ENCODE measurements around the gene PRM3. TPM values are rescaled to one million over a fixed set of nuclear protein-coding genes. Genes with fewer than 3 reads are reported as not detected.
"Not testable (repeated sequence)": the region's sequence is repeated elsewhere in the genome, so short reads cannot be mapped to it uniquely, and the experiment has no call there.

The PRM3 gene
- polyA plus RNA-seq, 1 donor (not counting 4 experiments of a cell fraction or from before 2014, with no cell fraction given) = not detected

DNA sequence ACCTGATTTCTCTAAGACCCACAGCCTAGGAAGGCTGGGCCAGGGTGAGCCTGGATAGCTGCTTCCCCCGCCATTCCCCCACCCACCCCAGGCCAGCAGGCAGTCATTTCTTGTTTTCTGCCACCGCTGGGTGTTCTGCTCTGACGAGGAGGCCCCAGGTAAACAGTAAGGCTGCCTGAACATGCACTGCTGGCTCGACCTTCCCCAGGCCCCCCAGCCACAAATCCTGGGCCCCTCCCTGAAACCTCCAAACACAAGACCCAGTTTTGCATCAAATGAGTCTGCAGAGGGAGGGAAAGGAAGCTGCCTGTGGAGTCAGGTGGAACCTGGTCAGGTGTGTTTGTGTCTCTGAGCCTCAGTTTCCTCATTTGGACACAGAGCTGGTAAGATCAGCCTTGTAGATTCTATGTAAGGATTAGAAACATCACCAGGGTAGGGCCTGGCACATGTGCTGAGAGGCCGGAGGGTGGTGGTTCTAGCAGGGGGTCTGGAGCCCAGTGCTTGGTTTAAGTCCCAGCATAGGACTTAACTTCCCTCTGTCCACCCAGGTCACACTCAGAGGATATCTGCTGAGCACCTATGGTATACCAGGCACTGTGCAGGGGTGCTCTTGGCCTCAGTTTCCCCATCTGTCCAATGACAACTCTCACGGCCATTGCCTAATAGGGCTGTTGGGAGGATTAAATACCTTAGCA is 26.6 kb upstream of the PRM3 start:
- Histone ChIP-seq H2AFZ (ENCODE audit: control insufficient read depth, low read length) (no peak overlapping the region), H3K79me2 (ENCODE audit: control insufficient read depth, insufficient read depth, low read length) (no peaks in the 10 kb centered on the region), H3K9me1 (ENCODE audit: control insufficient read depth, extremely low read depth, insufficient read depth, low read length) (no peaks in the 10 kb centered on the region), H3K27ac (ENCODE audit: control insufficient read depth, insufficient read depth, low read length) (no peak overlapping the region), H3K4me1 (ENCODE audit: control insufficient read depth, extremely low read depth, insufficient read depth, low read length) (peaks cover 14% of the 10 kb centered on the region), H4K20me1 (ENCODE audit: control insufficient read depth, extremely low read depth, insufficient read depth, low read length) (no peaks in the 10 kb centered on the region), H3K27me3 (ENCODE audit: control insufficient read depth, extremely low read depth, insufficient read depth, low read length) (no peaks in the 10 kb centered on the region), H3K9me3 (ENCODE audit: control insufficient read depth, low read depth, low read length) (no peaks in the 10 kb centered on the region), H3K9ac (ENCODE audit: control insufficient read depth, extremely low read depth, insufficient read depth, low read length) (no peak overlapping the region), H3K4me2 (ENCODE audit: control insufficient read depth, extremely low read depth, insufficient read depth, low read depth, low read length) (no peak overlapping the region), H3K36me3 (ENCODE audit: control insufficient read depth in 2 of 2, extremely low read depth in 1 of 2, insufficient read depth in 2 of 2, low read length in 2 of 2) (no peaks in the 10 kb centered on the region), H3K4me3 (ENCODE audit: control insufficient read depth in 2 of 3, extremely low read depth in 1 of 3, insufficient read depth in 2 of 3, low read depth in 1 of 3, low read length in 3 of 3) (no peak overlapping the region)
- dilution Hi-C loops (cut with MboI; ENCODE audit: extremely low pct_ligation_motif_present, low sequenced_read_pairs) = no loop called here
- FAIRE-seq (no peak), DNase-seq (ENCODE audit: low read depth, low spot score) (no peak)
- TF ChIP-seq EZH2 (IDR thresholded peaks at IDR 0.05; ENCODE audit: low read length) = no peak
- TF ChIP-seq, protein P1, sequence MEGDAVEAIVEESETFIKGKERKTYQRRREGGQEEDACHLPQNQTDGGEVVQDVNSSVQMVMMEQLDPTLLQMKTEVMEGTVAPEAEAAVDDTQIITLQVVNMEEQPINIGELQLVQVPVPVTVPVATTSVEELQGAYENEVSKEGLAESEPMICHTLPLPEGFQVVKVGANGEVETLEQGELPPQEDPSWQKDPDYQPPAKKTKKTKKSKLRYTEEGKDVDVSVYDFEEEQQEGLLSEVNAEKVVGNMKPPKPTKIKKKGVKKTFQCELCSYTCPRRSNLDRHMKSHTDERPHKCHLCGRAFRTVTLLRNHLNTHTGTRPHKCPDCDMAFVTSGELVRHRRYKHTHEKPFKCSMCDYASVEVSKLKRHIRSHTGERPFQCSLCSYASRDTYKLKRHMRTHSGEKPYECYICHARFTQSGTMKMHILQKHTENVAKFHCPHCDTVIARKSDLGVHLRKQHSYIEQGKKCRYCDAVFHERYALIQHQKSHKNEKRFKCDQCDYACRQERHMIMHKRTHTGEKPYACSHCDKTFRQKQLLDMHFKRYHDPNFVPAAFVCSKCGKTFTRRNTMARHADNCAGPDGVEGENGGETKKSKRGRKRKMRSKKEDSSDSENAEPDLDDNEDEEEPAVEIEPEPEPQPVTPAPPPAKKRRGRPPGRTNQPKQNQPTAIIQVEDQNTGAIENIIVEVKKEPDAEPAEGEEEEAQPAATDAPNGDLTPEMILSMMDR (optimal IDR thresholded peaks at IDR 0.05 in 1 of 3, IDR thresholded peaks at IDR 0.05 in 1 of 3, conservative IDR thresholded peaks at IDR 0.05 in 1 of 3; ENCODE audit: extremely low read depth in 1 of 3, insufficient read depth in 2 of 3, low read length in 3 of 3) = no peak

DNA sequence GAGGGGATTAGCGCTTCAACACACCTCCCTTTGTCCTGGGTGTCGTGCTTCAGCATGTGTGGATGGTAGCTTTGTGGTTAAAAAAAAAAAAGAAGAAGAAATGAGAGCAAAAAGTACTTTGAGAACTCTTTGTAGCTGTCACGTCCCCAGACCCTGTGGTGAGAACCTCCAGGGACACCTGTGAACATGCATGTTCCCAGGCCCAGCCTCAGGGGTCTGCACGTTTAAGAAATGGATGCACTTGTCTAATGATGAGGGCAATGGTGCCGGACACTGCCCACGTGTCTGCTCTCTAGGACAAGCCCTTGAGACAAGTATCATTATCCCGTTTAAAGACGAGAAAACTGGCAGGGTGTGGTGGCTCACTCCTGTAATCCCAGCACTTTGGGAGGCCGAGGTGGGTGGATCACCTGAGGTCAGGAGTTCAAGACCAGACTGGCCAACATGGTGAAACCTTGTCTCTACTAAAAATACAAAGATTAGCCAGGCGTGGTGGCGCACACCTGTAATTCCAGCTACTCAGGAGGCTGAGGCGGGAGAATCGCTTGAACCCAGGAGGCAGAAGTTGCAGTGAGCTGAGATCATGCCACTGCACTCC is 25.6 kb upstream of the PRM3 start:
- H3K4me2 ChIP-seq (ENCODE audit: control insufficient read depth, extremely low read depth, insufficient read depth, low read depth, low read length); dilution Hi-C loops (cut with MboI; ENCODE audit: extremely low pct_ligation_motif_present, low sequenced_read_pairs); FAIRE-seq: not testable (repeated sequence)

More for the DNA sequence above, 25.6 kb upstream of the PRM3 start:
- not testable (repeated sequence) for H3K9ac ChIP-seq (ENCODE audit: control insufficient read depth, extremely low read depth, insufficient read depth, low read length); H3K27ac ChIP-seq (ENCODE audit: control insufficient read depth, insufficient read depth, low read length); H2AFZ ChIP-seq (ENCODE audit: control insufficient read depth, low read length); H4K20me1 ChIP-seq (ENCODE audit: control insufficient read depth, extremely low read depth, insufficient read depth, low read length); DNase-seq (ENCODE audit: low read depth, low spot score); H3K27me3 ChIP-seq (ENCODE audit: control insufficient read depth, extremely low read depth, insufficient read depth, low read length); H3K4me3 ChIP-seq (ENCODE audit: control insufficient read depth in 2 of 3, extremely low read depth in 1 of 3, insufficient read depth in 2 of 3, low read depth in 1 of 3, low read length in 3 of 3); H3K9me3 ChIP-seq (ENCODE audit: control insufficient read depth, low read depth, low read length); H3K36me3 ChIP-seq (ENCODE audit: control insufficient read depth in 2 of 2, extremely low read depth in 1 of 2, insufficient read depth in 2 of 2, low read length in 2 of 2); H3K79me2 ChIP-seq (ENCODE audit: control insufficient read depth, insufficient read depth, low read length); H3K9me1 ChIP-seq (ENCODE audit: control insufficient read depth, extremely low read depth, insufficient read depth, low read length)
- H3K4me1 ChIP-seq (ENCODE audit: control insufficient read depth, extremely low read depth, insufficient read depth, low read length) = peaks cover 14% of the 10 kb centered on the region

Data from keratinocyte (primary cell).